IPS-18c (cell line): ENCODE results near the gene PTPRT.

ENCODE experiments used
- H3K4me3 ChIP-seq: 2 replicates; pipeline ENCODE4 v1.7.0; 2013; ENCODE audit warnings: low read depth, mild to moderate bottlenecking, low read length, moderate library complexity; ENCODE audit not compliant: insufficient read depth
- H3K9me3 ChIP-seq: one replicate; pipeline ENCODE4 v1.6.1; 2013; ENCODE audit warnings: mild to moderate bottlenecking, low read length, moderate library complexity; ENCODE audit not compliant: control insufficient read depth, insufficient read depth

PTPRT gene

DNA sequence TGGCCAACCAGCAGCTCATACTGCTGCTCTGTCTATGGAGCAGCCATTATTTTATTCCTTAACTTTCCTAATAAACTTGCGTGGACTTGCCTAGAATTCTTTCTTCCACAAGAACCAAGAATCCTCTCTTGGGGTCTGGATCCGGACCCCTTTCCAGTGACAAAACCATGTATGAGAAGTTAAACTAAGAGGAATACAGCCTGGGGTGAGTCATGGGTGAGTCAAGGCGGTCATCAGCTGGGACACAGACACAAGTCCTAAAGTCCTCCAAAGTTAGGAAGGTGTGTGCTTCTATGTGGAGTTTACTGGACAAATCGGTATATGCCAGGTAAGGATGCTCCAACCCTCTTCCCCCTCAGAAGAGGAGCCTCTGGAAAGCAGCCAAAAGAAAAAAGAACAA is 881.5 kb downstream of the PTPRT start:
- no peak overlapping the region for H3K4me3 ChIP-seq
- H3K9me3 ChIP-seq: peaks cover 2% of the 10 kb centered on the region

DNA sequence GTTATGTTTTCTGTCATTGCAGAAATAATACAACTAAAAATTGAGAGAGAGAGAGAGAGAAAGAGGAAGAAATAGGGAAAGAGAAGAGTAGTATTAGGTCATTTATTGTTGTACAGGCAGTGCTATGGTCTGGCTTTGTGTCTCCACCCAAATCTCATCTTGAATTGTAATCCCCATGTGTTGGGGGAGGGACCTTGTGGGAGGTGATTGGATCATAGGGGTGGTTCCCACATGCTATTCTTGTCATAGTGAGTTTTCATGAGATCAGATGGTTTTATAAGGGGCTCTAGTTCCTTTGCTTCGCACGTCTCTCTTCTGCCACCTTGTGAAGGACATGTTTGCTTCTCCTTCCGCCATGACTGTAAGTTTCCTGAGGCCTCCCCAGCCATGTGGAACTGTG is 894.1 kb downstream of the PTPRT start:
- Histone ChIP-seq H3K9me3 (peaks cover 2% of the 10 kb centered on the region), H3K4me3 (no peak overlapping the region)

DNA sequence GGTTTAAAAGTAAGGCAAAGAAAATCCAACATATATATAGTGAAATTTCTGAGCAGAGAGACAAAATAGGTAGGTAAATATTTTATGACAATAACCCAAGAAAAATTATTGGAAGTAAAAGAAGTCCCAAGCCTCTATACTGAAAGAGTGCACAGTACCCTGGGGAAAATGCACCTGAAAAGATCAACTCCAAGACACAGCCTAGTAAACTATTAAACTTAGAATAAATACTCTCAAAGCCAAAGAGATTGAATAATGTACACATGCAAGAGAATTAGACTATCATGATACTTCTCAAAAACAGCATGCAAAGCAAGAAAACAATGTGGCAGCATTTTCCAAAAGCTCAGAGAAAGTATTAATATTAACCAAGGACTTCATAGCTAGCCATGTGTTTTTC is 894.7 kb downstream of the PTPRT start:
- no peak overlapping the region for H3K4me3 ChIP-seq
- H3K9me3 ChIP-seq: peaks cover 2% of the 10 kb centered on the region

DNA sequence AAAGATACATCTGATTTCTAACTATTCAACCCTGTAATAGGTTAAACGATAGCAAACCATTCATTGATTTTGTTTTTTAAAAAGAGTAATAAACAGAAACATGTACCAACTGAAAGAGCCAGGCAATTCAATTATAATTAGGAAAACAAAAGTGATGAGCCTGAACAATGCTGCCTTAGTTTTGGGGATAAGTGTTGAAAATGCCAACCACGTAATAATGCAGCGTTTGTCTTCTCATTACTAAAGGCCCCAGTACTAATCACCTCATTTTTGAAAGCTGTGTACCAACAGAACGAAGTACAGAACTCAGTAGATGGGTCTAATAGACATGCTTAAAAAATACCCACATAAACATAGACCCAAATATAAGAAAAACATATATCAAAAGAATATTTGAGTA is 907.9 kb downstream of the PTPRT start:
- H3K4me3 ChIP-seq: no peak overlapping the region
- no peaks in the 10 kb centered on the region for H3K9me3 ChIP-seq

DNA sequence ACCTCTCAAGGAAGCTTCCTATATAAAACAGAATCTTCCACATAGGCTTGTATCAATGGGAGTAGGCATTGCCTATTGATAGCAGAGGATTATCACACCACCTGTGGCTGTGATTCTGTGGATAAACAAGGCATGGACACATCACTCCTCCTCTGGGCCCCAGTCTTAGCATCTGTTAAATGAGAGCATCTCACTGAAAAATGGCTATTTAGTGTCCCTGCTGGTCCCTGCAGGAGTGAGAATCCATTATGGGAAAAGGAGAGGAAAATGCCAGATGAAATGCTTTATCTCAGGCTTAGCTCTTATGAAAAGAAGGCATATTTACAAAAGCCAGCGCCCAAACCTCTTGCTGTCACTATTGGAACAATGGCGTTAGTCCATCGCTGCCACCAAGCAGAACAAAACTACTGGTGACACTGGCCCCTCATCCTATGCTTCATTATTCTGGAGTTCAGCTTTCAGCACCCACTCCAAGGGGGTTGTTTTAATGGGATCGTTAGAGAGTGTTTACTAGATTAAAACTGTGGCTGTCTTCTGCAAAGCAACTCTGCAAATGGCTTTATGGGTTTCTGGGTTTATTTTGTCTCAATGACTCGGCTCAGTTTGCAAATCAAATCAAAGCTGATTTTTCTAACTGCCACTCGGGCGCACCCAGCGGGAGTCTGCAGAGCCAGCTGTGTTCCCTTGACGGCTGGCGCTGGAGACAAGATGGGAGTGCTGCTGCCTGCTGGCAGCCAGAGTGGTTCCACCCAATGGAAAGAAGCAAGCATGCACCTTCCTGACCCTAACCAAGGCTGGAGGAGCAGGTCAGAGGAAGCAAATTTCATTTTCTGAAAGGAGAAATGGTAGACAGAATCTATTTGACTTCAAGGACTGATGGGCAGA is 912.7 kb downstream of the PTPRT start:
- H3K9me3 ChIP-seq: peaks cover 4% of the 10 kb centered on the region
- H3K4me3 ChIP-seq: no peak overlapping the region

DNA sequence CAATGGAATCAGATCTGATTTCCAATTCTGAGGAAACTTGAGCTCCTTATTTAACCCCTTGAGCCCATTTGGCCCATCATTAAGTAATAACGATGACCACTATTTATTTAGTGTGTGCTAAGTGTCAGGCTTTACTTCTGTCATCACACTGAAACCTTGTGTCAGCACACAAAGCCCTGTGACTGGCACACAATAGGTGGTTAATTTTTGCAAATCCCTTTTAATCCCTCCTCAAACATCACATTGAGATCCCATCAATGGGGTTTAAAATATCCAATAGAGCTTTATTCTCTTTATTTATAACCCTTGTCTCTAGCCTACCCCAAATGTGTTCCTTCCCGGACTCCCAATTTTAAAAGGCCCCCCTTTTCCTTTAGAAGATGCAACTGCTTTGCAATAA is 914.7 kb downstream of the PTPRT start:
- Histone ChIP-seq H3K4me3 (no peak overlapping the region), H3K9me3 (peaks cover 4% of the 10 kb centered on the region)

DNA sequence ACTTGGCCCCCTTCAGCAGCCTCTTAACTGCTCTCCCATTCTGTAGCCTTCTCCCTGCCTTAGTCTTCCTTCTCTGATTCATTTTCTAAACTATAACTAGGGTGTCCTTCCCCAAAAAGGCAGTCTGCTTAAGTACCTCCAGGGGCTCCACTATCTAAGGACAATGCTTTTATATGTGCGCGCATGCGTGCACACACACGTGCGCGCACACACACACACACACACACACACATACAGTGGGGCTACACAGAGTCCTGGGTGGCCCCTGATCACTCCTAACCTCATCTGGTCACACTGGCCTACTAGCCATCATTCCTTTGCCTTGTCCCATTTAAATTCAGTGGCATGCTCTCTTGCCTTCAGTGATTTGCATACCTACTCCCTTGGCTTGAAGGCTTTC is 917.2 kb downstream of the PTPRT start:
- H3K9me3 ChIP-seq: peaks cover 6% of the 10 kb centered on the region
- no peak overlapping the region for H3K4me3 ChIP-seq

DNA sequence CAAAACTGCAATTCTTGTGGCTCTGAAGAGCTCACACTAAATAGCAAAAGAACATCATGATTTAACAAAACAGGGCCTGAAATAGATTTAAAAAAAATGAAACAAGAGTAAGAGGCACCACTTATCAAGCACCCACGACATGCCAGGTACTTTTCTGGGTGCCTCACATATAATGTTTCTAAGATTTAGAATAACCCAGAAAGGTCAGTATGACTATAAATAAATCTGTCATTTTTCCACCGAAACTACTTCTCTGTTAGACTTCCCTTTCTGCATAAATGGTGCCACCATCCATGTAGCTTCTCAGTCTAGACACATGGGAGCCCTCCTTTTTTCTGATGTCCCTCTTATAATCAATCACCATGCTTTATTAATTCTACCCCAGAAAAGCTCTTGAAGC is 919.2 kb downstream of the PTPRT start:
- no peak overlapping the region for H3K4me3 ChIP-seq
- H3K9me3 ChIP-seq: peaks cover 6% of the 10 kb centered on the region

DNA sequence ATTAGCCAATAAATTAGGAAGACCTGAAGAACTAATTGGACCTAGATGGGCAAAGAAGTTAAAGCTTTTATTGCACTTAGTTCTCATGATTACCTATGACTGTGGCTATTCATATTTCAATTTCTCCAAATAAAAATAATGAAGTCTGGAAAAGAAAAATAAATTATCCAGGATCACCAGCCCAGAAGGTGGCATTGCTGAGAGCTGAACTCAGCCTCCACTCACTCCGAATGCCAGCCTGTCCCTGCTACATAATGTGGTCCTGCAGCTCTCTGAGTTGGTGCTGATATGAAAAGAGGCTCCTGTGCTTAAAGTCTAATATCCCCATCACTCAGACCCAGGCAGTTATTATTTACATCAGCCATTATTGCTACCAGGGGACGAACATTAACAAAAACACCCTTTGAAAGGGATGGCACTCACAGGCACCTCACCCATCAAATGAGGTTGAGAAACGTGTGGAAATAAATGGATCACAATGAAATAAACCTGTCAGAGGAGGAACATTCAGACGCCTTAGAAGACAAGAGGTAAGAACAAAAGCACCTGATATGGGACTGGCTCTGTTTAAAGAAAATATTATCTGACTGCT is 921.8 kb downstream of the PTPRT start:
- no peak overlapping the region for H3K4me3 ChIP-seq
- peaks cover 2% of the 10 kb centered on the region for H3K9me3 ChIP-seq

DNA sequence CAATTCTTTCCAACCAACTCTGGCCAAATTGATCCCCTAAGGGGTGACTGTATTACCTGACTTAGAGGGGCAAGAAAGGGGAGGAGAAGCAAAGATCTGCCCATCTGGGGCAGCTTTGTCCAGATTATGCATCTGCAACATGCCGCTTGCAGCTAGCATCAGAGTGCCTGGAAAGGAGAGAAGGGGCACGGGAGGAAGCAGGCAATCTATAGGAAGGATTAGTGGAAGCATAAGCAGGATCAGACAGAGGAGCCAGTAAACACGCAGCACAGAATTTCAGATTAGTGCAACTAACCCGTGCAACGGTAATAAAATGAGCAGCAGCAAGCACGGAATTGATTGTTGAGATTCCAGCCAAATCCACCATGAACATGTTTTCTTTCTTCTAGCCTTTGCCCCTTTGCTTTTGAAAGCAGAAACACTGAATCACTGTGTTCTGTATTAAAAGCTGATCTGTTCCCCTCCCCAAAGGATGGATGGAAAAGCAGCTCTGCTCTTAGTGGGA is 927.9 kb downstream of the PTPRT start:
- no peaks in the 10 kb centered on the region for H3K9me3 ChIP-seq
- no peak overlapping the region for H3K4me3 ChIP-seq

DNA sequence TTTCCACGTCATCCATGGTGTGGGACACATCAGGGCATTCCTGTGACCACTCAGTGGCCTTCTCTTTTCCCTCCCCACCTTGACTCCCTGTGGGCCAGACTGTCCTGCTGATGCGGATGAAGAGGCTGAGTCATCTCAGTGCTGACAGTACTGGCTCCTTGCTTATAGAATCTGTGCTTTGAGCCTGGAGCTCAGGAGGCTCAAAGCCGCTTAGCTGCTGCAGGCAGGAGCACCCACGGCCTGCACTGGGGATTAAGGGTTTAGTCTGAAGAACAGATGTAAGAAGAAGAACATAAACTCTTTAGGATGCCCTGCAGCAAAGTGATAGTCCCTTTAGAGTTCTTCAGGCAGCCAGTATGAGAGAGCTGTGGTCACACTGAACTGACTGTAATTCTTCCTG is 929.5 kb downstream of the PTPRT start:
- Histone ChIP-seq H3K4me3 (no peak overlapping the region), H3K9me3 (no peaks in the 10 kb centered on the region)

DNA sequence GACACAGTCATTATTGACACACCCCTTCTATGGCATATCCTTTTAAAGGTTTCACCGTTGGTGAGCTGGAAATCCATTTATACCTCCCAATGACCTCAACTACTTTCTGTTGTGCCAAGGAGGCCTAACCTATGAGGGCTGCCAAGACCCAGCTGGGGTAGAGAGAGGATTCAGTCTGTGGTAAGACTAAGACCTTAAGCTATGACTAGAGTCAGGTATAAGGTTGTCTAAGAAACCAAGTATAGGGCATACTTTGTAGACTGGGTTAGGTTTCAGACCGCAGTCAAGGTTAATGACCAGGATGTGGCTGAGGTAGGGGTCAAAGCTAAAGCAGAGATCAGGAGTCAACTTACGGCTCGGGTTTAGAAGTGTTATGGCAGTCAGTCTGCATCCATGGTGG is 930.3 kb downstream of the PTPRT start:
- Histone ChIP-seq H3K9me3 (no peaks in the 10 kb centered on the region), H3K4me3 (no peak overlapping the region)

DNA sequence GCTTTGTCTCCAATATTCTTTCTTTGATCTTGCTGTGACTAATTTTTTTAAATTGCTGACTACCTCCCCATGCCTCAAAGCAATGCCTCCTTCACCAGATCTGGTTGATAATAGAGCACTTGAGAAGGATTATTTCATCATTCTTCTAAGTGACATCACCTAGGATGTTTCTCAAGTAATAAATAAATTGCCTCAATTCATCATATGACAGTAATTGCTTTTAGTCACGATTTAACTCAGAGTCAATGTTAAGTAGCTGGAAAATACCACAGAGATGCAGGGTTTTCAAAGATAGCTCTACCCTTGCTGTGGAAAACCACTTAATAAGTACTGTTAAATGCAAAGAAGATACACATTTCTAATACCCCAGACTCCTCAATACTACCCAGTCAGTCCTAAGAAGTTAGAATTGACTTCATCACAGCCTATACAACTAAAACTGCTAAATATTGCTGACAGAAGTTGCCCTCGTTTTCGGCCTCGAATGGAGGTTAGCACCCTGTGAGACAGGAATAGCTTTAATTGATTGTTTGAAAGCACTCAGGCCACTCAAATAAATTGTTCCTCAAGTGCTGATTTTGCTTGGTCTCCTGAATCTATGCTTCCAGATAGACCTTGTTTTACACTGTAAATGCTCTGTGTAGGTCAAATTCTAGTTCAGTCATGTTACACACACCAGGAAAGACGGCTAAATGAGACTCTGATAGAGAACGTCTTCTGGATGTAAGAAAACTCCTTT is 931.0 kb downstream of the PTPRT start:
- Histone ChIP-seq H3K9me3 (no peaks in the 10 kb centered on the region), H3K4me3 (no peak overlapping the region)

DNA sequence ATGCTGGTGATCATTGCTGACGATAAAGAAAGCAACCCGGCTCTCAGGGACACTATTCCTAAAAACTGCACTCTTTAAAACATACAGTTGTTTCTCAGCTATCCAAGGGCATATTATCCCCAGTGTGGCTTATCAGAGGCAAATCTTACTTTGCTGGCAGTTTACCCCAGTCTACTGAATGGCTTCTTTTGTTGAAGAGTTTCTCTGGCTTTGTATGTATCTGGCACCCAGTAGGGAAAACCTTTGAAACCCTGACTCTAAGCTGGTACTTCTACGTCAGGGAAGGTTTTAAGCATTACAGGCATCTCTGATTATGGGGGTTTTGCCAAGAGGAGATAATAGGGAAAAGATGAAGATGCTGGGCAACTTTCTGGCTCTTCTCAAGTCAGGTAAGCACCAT is 933.9 kb downstream of the PTPRT start:
- H3K4me3 ChIP-seq: no peak overlapping the region
- peaks cover 2% of the 10 kb centered on the region for H3K9me3 ChIP-seq

DNA sequence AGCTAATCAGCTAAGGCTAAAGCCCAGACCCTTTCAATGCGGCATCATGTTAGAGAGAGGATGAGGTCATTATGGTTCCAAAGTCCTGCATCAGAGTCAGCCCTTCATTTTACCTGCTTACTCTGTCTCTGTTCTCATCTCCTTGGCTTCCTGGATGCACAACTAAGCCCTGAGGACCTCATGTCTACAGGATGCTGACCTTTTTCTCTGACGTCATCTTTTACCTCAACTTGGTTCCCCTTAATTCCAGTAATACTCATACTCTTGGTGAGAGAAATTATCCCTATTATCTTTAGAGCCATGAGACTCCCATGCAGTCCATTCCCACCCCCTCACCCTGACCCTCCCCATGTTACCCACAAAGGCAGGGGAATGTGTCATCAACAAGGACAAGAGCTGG is 935.0 kb downstream of the PTPRT start:
- Histone ChIP-seq H3K9me3 (peaks cover 2% of the 10 kb centered on the region), H3K4me3 (no peak overlapping the region)

DNA sequence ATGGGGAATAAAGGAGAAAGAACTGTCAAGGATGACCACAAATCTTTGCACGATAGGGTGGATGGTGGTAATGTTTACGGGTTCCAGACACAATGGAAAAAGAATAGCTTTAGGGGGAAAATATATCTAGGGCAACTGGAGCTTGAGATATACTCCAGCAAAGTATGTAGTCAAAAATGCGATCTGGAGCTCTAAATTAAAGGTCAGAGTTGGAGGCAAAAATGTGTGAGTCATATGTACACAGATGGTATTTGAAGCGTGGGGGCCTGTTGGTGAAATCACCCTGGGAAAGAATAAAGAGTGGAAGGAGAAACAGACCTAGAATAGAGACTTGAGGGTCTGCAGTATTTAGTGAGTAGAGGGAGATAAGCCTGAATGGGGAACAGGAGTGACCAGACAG is 937.6 kb downstream of the PTPRT start:
- H3K4me3 ChIP-seq: no peak overlapping the region

DNA sequence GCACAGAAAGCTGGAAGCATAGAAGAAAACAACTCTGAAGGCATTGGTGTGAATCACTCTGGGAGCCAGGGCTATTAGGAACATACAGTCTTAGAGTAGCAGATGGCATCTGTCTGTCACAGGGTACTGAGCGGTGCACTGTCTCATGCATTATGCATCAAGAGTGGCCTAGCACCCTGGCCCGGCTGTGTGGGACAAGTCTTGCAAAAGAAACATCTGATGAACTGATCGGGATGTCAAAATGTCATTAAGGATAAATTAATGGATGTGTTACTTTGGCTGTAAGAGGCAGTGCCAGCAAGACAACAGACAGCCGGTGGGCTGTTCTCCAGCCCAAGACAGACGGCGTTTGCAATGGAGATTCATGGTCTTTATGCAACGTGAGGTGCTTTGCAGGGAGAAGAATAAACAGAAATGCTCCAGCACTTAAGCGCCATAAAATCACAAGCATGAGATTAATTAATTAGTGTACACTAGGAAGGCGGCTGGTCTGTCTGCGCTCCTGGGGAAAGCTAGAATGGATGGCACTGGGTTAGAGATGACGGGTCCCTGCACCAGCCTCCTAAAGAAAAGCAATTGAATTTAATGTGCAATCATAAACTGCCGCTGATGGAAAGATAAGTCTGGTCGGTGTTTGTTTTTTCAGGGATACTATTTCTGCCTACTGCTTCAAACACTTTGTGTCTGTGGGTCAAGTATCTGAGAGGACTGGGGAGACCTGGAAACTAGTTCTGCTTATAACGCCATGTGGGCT is 970.9 kb downstream of the PTPRT start:
- Histone ChIP-seq H3K4me3 (no peak overlapping the region), H3K9me3 (no peaks in the 10 kb centered on the region)

More for the DNA sequence above, 937.6 kb downstream of the PTPRT start:
- H3K9me3 ChIP-seq: peaks cover 2% of the 10 kb centered on the region
